Tibial nerve (tissue), 4 donors: ENCODE measurements around the gene PTPRG.

ENCODE experiments used
- CTCF ChIP-seq, 5 experiments: fragments of 200-600 bp in 3 of 5; fragments of 450-650 bp in 2 of 5; sonication (generic) in 3 of 5; IDR thresholded peaks; one replicate each; pipeline ENCODE4 v1.5.1; 2016 to 2019; ENCODE audit warnings: antibody characterized with exemption in 5 of 5, mild to moderate bottlenecking in 3 of 5, moderate library complexity in 2 of 5
- EP300 ChIP-seq, 2 donors: sonication (generic); formaldehyde crosslinking; IDR thresholded peaks; one replicate each; pipeline ENCODE4 v1.6.1; 2017; ENCODE audit warnings: antibody characterized with exemption in 2 of 2, mild to moderate bottlenecking in 1 of 2
- POLR2A ChIP-seq, 2 donors: fragments of 450-650 bp; IDR thresholded peaks; one replicate each; pipeline ENCODE4 v1.6.1; 2017; ENCODE audit warnings: antibody characterized with exemption in 2 of 2, mild to moderate bottlenecking in 2 of 2, moderate library complexity in 2 of 2

DNA sequence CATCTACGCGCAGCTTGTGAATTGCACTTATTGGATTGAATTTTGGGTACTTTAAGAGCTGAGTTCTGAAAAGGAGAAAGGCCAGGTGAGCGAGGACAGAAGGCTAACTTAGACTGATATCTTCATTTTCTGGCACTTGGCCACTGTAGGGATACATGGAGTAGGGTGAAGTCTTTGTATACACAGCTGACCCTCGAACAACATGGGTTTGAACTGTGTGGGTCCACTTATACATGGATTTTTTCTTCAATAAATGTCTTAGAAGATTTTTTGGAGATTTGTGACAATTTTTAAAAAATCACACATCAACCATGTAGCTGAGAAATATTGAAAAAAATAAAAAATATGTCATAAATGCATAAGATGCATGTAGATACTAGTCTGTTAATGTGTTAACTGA lies 18.3 kb downstream of the PTPRG start:
- TF ChIP-seq CTCF (IDR thresholded peaks at IDR 0.05): no peak
- no peak for TF ChIP-seq POLR2A (IDR thresholded peaks at IDR 0.05)
- no peak for TF ChIP-seq EP300 (IDR thresholded peaks at IDR 0.05)
